ENCODE results near the gene FKBP1A.

GRCh38 chr20:1338801-1339200 lies 54.1 kb downstream of the FKBP1A start:
- TF ChIP-seq CTCF (IDR thresholded peaks at IDR 0.05; ENCODE audit: insufficient read depth, low read length) (no peak), REST (IDR thresholded peaks at IDR 0.05; ENCODE audit: insufficient replicate concordance, low read depth) (no peak), POLR2AphosphoS5 (IDR thresholded peaks at IDR 0.05; ENCODE audit: low read depth) (no peak), GABPA (IDR thresholded peaks at IDR 0.05; ENCODE audit: low read depth) (no peak)
